ENCODE data around the gene SHOC1.
"Not testable (repeated sequence)": the region's sequence is repeated elsewhere in the genome, so short reads cannot be mapped to it uniquely, and the experiment has no call there.

The SHOC1 gene

GRCh38 chr9:111794835-111795556, at the start of gene SHOC1:
TSS of gene SHOC1 (minus strand) at chr9:111794937. CDS start at chr9:111791418, 3,519 bp downstream.
- no peak for DNase-seq

- DNase-seq, result no peak
Measured at GRCh38 chr9:111843971-111844370, 49.2 kb upstream of the SHOC1 start.

GRCh38 chr9:111842313-111842712, 47.6 kb upstream of the SHOC1 start:
- no peak for DNase-seq

GRCh38 chr9:111840442-111840841, 45.7 kb upstream of the SHOC1 start:
- no peak for DNase-seq

- no peak for DNase-seq
Measured at GRCh38 chr9:111839987-111840386, 45.2 kb upstream of the SHOC1 start.

- no peak for DNase-seq
Measured at GRCh38 chr9:111839387-111839786, 44.6 kb upstream of the SHOC1 start.

- DNase-seq, result no peak
Measured at GRCh38 chr9:111838439-111838838, 43.7 kb upstream of the SHOC1 start.

GRCh38 chr9:111836311-111836710, 41.6 kb upstream of the SHOC1 start:
- DNase-seq, result no peak

GRCh38 chr9:111833941-111834340, 39.2 kb upstream of the SHOC1 start:
- no peak for DNase-seq

GRCh38 chr9:111832449-111832848, 37.7 kb upstream of the SHOC1 start:
- no peak for DNase-seq

- DNase-seq, result no peak
Measured at GRCh38 chr9:111831371-111832108, 36.8 kb upstream of the SHOC1 start.

- DNase-seq, result no peak
Measured at GRCh38 chr9:111828193-111828592, 33.5 kb upstream of the SHOC1 start.

GRCh38 chr9:111825468-111826145, 30.9 kb upstream of the SHOC1 start:
- no peak for DNase-seq

GRCh38 chr9:111821006-111821528, 26.3 kb upstream of the SHOC1 start:
- no peak for DNase-seq

GRCh38 chr9:111819360-111819759, 24.6 kb upstream of the SHOC1 start:
- no peak for DNase-seq

- no peak for DNase-seq
Measured at GRCh38 chr9:111815285-111816070, 20.7 kb upstream of the SHOC1 start.

- no peak for DNase-seq
Measured at GRCh38 chr9:111812337-111812736, 17.6 kb upstream of the SHOC1 start.

- DNase-seq, result no peak
Measured at GRCh38 chr9:111810908-111811307, 16.2 kb upstream of the SHOC1 start.

- not testable (repeated sequence) for DNase-seq
Measured at GRCh38 chr9:111810415-111810814, 15.7 kb upstream of the SHOC1 start.

GRCh38 chr9:111807197-111807596, 12.5 kb upstream of the SHOC1 start:
- no peak for DNase-seq

- no peak for DNase-seq
Measured at GRCh38 chr9:111806259-111806658, 11.5 kb upstream of the SHOC1 start.

GRCh38 chr9:111805830-111806241, 11.1 kb upstream of the SHOC1 start:
- no peak for DNase-seq

- no peak for DNase-seq
Measured at GRCh38 chr9:111805262-111805661, 10.5 kb upstream of the SHOC1 start.
